ENCODE measurements around the gene ROR1.

The ROR1 gene

GRCh38 chr1:63937461-63938022 lies 163.7 kb downstream of the ROR1 start:
- DNase-seq (ENCODE audit: low spot score), result peak; percentile 53

- no peak for DNase-seq (ENCODE audit: low spot score)
These were observed 166.6 kb downstream of the ROR1 start for GRCh38 chr1:63940440-63940839.

- no peak for DNase-seq (ENCODE audit: low spot score)
These were observed 169.6 kb downstream of the ROR1 start for GRCh38 chr1:63943393-63943792.

- no peak for DNase-seq (ENCODE audit: low spot score)
These were observed 172.1 kb downstream of the ROR1 start for GRCh38 chr1:63945943-63946342.

- peak; percentile 40 for DNase-seq (ENCODE audit: low spot score)
These were observed 173.2 kb downstream of the ROR1 start for GRCh38 chr1:63946866-63947491.

GRCh38 chr1:63947904-63948303 lies 174.1 kb downstream of the ROR1 start:
- DNase-seq (ENCODE audit: low spot score), result no peak

- no peak for DNase-seq (ENCODE audit: low spot score)
These were observed 176.2 kb downstream of the ROR1 start for GRCh38 chr1:63950023-63950422.

- DNase-seq (ENCODE audit: low spot score), result no peak
These were observed 177.5 kb downstream of the ROR1 start for GRCh38 chr1:63951059-63951946.

- DNase-seq (ENCODE audit: low spot score), result no peak
These were observed 180.4 kb downstream of the ROR1 start for GRCh38 chr1:63954187-63954586.

- peak; percentile 18 for DNase-seq (ENCODE audit: low spot score)
These were observed 181.7 kb downstream of the ROR1 start for GRCh38 chr1:63955370-63956145.

GRCh38 chr1:63958556-63958955 lies 184.7 kb downstream of the ROR1 start:
- no peak for DNase-seq (ENCODE audit: low spot score)

GRCh38 chr1:63960326-63960725 lies 186.5 kb downstream of the ROR1 start:
- no peak for DNase-seq (ENCODE audit: low spot score)

- no peak for DNase-seq (ENCODE audit: low spot score)
These were observed 192.2 kb downstream of the ROR1 start for GRCh38 chr1:63966016-63966415.

GRCh38 chr1:63967901-63968300 lies 194.1 kb downstream of the ROR1 start:
- DNase-seq (ENCODE audit: low spot score), result no peak

- peak; percentile 20 for DNase-seq (ENCODE audit: low spot score)
These were observed 195.0 kb downstream of the ROR1 start for GRCh38 chr1:63968663-63969440.

- DNase-seq (ENCODE audit: low spot score), result peak; percentile 97
These were observed 195.7 kb downstream of the ROR1 start for GRCh38 chr1:63969441-63969901.

- DNase-seq (ENCODE audit: low spot score), result no peak
These were observed 197.7 kb downstream of the ROR1 start for GRCh38 chr1:63971557-63971956.

GRCh38 chr1:63973005-63973419 lies 199.2 kb downstream of the ROR1 start:
- no peak for DNase-seq (ENCODE audit: low spot score)

- DNase-seq (ENCODE audit: low spot score), result no peak
These were observed 201.1 kb downstream of the ROR1 start for GRCh38 chr1:63974966-63975365.

- DNase-seq (ENCODE audit: low spot score), result no peak
These were observed 201.7 kb downstream of the ROR1 start for GRCh38 chr1:63975481-63975880.

- peak; percentile 52 for DNase-seq (ENCODE audit: low spot score)
These were observed 202.2 kb downstream of the ROR1 start for GRCh38 chr1:63976006-63976405.
